ENCODE data around the gene TEPSIN.

Gene TEPSIN

DNA sequence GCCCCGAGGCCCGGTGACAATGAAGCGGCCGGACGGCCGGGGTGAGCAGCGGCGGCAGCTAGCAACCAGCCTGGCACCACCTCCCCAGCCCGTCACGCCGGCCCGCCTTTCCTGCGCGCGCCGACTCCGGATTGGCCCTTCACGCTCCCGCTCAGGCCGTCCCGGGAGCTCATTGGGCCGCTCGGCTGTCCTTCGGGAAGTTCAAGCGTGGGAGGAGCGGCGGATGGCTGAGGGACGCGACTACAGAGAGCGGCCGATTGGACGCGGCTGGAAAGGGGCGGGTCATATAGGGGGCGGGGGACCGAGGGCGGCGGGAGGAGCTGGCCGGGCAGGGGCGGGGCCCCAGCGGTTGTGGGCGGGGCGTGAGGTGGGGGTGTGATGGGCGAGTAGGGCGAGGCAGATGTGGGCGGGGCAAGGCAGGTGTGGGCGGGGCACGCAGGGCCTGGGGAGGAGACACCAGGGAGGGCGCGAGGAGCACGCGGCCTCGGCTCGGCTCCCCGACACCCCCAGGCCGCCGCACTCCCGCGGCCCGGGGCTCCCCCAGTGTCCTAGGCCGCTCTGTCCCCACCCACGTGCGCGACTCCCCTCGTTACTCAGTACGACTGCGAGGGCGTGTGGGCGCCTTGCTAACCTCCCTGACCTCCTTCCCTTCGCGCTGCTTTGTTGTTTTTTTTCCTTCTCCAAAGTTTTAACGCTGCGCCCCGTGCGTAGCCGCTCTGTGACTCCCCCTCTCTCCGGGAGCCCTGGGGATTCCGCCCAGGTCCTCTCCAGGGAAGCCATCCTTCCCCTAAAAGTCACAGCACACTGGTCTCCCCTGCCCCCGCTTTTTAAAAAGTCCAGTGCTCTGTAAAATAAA is 15.7 kb downstream of the TEPSIN start, which contains the start of gene CEP131:
Gene CEP131, minus strand, starts transcription at position 60 of the 856 bp plus-strand sequence. CDS start 2,909 bp downstream, outside the sequence.
- Histone ChIP-seq H3K9ac (ENCODE audit: low read length) (peak within 1 kb of the TSS; percentile 82), H4K20me1 (ENCODE audit: low read depth, low read length) (no peaks in the 10 kb centered on the region), H3F3A (ENCODE audit: insufficient read depth) (0 out of 2 replicates have a peak, but pooled peaks cover 3% of the 10 kb centered on the region), H3K27ac (ENCODE audit: low read depth, low read length) (no peak within 1 kb of the TSS), H3K9me2 (replicated peaks; ENCODE audit: insufficient read depth, low read length) (no peaks in the 10 kb centered on the region), H3K4me3 (ENCODE audit: insufficient read depth, low read length, poor library complexity, severe bottlenecking) (peak within 1 kb of the TSS; percentile 81), H3K79me2 (ENCODE audit: insufficient read depth, low read length) (peaks cover 3% of the 10 kb centered on the region; the same call in 1 of the 2 replicates), H3K9me3 (ENCODE audit: insufficient read depth, low read length) (no peaks in the 10 kb centered on the region), H3K4me2 (ENCODE audit: low read depth, low read length, poor library complexity, severe bottlenecking) (peak within 1 kb of the TSS; percentile 65), H3K36me3 (ENCODE audit: low read length) (no peaks in the 10 kb centered on the region), H3K27me3 (ENCODE audit: low read length) (no peaks in the 10 kb centered on the region), H2AFZ (ENCODE audit: low read depth, low read length, severe bottlenecking) (peak within 1 kb of the TSS; percentile 98)
- TF ChIP-seq EZH2phosphoT487 (conservative IDR thresholded peaks at IDR 0.05; ENCODE audit: low read length) = no peak
- TF ChIP-seq, protein P1, sequence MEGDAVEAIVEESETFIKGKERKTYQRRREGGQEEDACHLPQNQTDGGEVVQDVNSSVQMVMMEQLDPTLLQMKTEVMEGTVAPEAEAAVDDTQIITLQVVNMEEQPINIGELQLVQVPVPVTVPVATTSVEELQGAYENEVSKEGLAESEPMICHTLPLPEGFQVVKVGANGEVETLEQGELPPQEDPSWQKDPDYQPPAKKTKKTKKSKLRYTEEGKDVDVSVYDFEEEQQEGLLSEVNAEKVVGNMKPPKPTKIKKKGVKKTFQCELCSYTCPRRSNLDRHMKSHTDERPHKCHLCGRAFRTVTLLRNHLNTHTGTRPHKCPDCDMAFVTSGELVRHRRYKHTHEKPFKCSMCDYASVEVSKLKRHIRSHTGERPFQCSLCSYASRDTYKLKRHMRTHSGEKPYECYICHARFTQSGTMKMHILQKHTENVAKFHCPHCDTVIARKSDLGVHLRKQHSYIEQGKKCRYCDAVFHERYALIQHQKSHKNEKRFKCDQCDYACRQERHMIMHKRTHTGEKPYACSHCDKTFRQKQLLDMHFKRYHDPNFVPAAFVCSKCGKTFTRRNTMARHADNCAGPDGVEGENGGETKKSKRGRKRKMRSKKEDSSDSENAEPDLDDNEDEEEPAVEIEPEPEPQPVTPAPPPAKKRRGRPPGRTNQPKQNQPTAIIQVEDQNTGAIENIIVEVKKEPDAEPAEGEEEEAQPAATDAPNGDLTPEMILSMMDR (IDR thresholded peaks at IDR 0.05; ENCODE audit: insufficient read depth, low read length, poor library complexity, severe bottlenecking) = no peak

- H3K27ac ChIP-seq (ENCODE audit: low read depth, low read length) = no peak overlapping the region
- H3K9ac ChIP-seq (ENCODE audit: low read length) = peak overlapping the region; percentile 82
- H3K27me3 ChIP-seq (ENCODE audit: low read length) = no peaks in the 10 kb centered on the region
- no peaks in the 10 kb centered on the region for H3K36me3 ChIP-seq (ENCODE audit: low read length)
- peak overlapping the region; percentile 81 for H3K4me3 ChIP-seq (ENCODE audit: insufficient read depth, low read length, poor library complexity, severe bottlenecking)
- H3F3A ChIP-seq (ENCODE audit: insufficient read depth) = 0 out of 2 replicates have a peak, but pooled peaks cover 3% of the 10 kb centered on the region
- H3K4me2 ChIP-seq (ENCODE audit: low read depth, low read length, poor library complexity, severe bottlenecking) = peak overlapping the region; percentile 65
- no peaks in the 10 kb centered on the region for H3K9me3 ChIP-seq (ENCODE audit: insufficient read depth, low read length)
- peak overlapping the region; percentile 93 for H2AFZ ChIP-seq (ENCODE audit: low read depth, low read length, severe bottlenecking)
- H4K20me1 ChIP-seq (ENCODE audit: low read depth, low read length) = no peaks in the 10 kb centered on the region
- TF ChIP-seq EZH2phosphoT487 (conservative IDR thresholded peaks at IDR 0.05; ENCODE audit: low read length) = no peak
- TF ChIP-seq, protein P1 (IDR thresholded peaks at IDR 0.05; ENCODE audit: insufficient read depth, low read length, poor library complexity, severe bottlenecking) = no peak
- H3K9me2 ChIP-seq (replicated peaks; ENCODE audit: insufficient read depth, low read length) = no peaks in the 10 kb centered on the region
- H3K79me2 ChIP-seq (ENCODE audit: insufficient read depth, low read length) = peaks cover 3% of the 10 kb centered on the region; the same call in 1 of the 2 replicates
Measured at GRCh38 chr17:81222620-81222905, 16.3 kb downstream of the TEPSIN start.

DNA sequence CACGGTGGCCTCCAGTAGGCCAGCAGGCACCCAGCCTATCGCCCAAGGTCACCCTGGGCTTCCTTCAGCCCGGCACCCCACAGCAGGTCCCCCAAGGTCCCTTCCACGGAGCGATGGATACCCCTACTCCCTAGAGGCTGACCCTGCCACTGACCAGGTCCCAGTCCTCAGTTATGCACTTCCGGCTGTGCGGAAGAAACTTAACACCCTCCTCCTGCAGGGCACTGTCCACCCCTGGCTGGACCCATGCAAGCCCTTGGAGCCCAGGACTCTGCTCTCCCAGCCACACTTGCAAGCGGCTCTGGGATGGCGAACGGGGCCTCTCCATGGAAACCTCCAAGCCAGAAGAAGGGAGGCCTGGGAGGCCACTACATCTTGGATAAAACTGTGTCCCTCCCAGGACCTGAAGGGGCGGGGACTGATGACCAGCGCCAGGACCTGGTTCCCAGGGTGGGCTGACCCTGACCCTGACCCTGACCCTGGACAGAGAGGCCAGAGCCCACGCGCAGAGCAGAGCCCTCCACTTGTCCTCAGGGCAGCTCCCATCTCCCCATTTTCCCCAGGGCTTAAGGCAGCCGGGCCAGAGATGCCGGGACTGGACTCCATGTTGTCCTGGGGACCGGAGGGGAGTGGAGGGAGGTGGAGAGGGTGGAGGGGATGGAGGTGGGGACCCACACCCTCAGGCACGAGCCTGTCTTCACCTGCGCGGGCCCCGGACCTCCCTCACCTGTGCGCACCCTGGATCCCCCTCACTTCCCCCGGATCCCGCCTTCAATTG is 16.8 kb downstream of the TEPSIN start:
- H3K4me2 ChIP-seq (ENCODE audit: low read depth, low read length, poor library complexity, severe bottlenecking) = peak overlapping the region; percentile 65
- peaks cover 3% of the 10 kb centered on the region; the same call in 1 of the 2 replicates for H3K79me2 ChIP-seq (ENCODE audit: insufficient read depth, low read length)
- H3K9me2 ChIP-seq (replicated peaks; ENCODE audit: insufficient read depth, low read length) = no peaks in the 10 kb centered on the region
- no peak for TF ChIP-seq EZH2phosphoT487 (conservative IDR thresholded peaks at IDR 0.05; ENCODE audit: low read length)
- TF ChIP-seq, protein P1 (IDR thresholded peaks at IDR 0.05; ENCODE audit: insufficient read depth, low read length, poor library complexity, severe bottlenecking) = no peak
- H3K36me3 ChIP-seq (ENCODE audit: low read length) = no peaks in the 10 kb centered on the region
- H3K9me3 ChIP-seq (ENCODE audit: insufficient read depth, low read length) = no peaks in the 10 kb centered on the region
- peak overlapping the region; percentile 81 for H3K4me3 ChIP-seq (ENCODE audit: insufficient read depth, low read length, poor library complexity, severe bottlenecking)
- 0 out of 2 replicates have a peak, but pooled peaks cover 3% of the 10 kb centered on the region for H3F3A ChIP-seq (ENCODE audit: insufficient read depth)
- peak overlapping the region; percentile 93 for H2AFZ ChIP-seq (ENCODE audit: low read depth, low read length, severe bottlenecking)
- H4K20me1 ChIP-seq (ENCODE audit: low read depth, low read length) = no peaks in the 10 kb centered on the region
- H3K27ac ChIP-seq (ENCODE audit: low read depth, low read length) = no peak overlapping the region
- H3K27me3 ChIP-seq (ENCODE audit: low read length) = no peaks in the 10 kb centered on the region
- peak overlapping the region; percentile 82 for H3K9ac ChIP-seq (ENCODE audit: low read length)
